ENCODE results near the gene FAF1.

Gene FAF1

GRCh38 chr1:50970931-50971582, 11.0 kb upstream of the FAF1 start:
- no peak for DNase-seq (ENCODE audit: low spot score)

GRCh38 chr1:50970509-50970887, 10.4 kb upstream of the FAF1 start:
- TF ChIP-seq CTCF (IDR thresholded peaks at IDR 0.05; ENCODE audit: extremely low read depth, insufficient read depth, missing control alignments): no peak
- in situ Hi-C loops (cut with MboI; ENCODE audit: low pct_unique_long_range_greater_than_20kb, low sequenced_read_pairs, unreplicated experiment): no loop called here
- no peak for DNase-seq (ENCODE audit: low spot score)

More at GRCh38 chr1:50970931-50971582, 11.0 kb upstream of the FAF1 start:
- in situ Hi-C loops (cut with MboI; ENCODE audit: low pct_unique_long_range_greater_than_20kb, low sequenced_read_pairs, unreplicated experiment): no loop called here
- no peak for TF ChIP-seq CTCF (IDR thresholded peaks at IDR 0.05; ENCODE audit: extremely low read depth, insufficient read depth, missing control alignments)

GRCh38 chr1:50969611-50970508, 9.8 kb upstream of the FAF1 start, which contains the start of gene CDKN2C:
Gene CDKN2C (plus strand): TSS chr1:50970245. CDS start chr1:50970369, 124 bp downstream.
- in situ Hi-C loops (cut with MboI; ENCODE audit: low pct_unique_long_range_greater_than_20kb, low sequenced_read_pairs, unreplicated experiment): no loop called here
- peak; percentile 60 for DNase-seq (ENCODE audit: low spot score)
- no peak for TF ChIP-seq CTCF (IDR thresholded peaks at IDR 0.05; ENCODE audit: extremely low read depth, insufficient read depth, missing control alignments)

GRCh38 chr1:50968821-50969610, 8.9 kb upstream of the FAF1 start:
- in situ Hi-C loops (cut with MboI; ENCODE audit: low pct_unique_long_range_greater_than_20kb, low sequenced_read_pairs, unreplicated experiment): no loop called here
- peak; percentile 67 for DNase-seq (ENCODE audit: low spot score)

GRCh38 chr1:50968158-50968820, 8.2 kb upstream of the FAF1 start:
- peak; percentile 90 for DNase-seq (ENCODE audit: low spot score)
- peak; percentile 61 for TF ChIP-seq CTCF (IDR thresholded peaks at IDR 0.05; ENCODE audit: extremely low read depth, insufficient read depth, missing control alignments)
- in situ Hi-C loops (cut with MboI; ENCODE audit: low pct_unique_long_range_greater_than_20kb, low sequenced_read_pairs, unreplicated experiment): no loop called here

More at GRCh38 chr1:50968821-50969610, 8.9 kb upstream of the FAF1 start:
- no peak for TF ChIP-seq CTCF (IDR thresholded peaks at IDR 0.05; ENCODE audit: extremely low read depth, insufficient read depth, missing control alignments)
